Activated naive CD4-positive, alpha-beta T cell treated with anti-CD3 and anti-CD28 coated beads, Interleukin-2, amount 50 U/mL, for 24 hours (primary cell): Measurements from ENCODE around the gene CDC42SE2.
A peak's percentile ranks its signal among the peaks of the same experiment; 100 is the strongest.
"Not testable (repeated sequence)": the region's sequence is repeated elsewhere in the genome, so short reads cannot be mapped to it uniquely, and the experiment has no call there.

Experiments
- H3K27ac Mint-ChIP-seq: one replicate; pipeline ENCODE4 v1.8.0; 2021; ENCODE audit warnings: mild to moderate bottlenecking, mixed read lengths
- H3K27me3 Mint-ChIP-seq: one replicate; pipeline ENCODE4 v1.8.0; 2021; ENCODE audit warnings: mixed read lengths
- H3K36me3 Mint-ChIP-seq: one replicate; pipeline ENCODE4 v1.8.0; 2021; ENCODE audit warnings: mixed read lengths
- H3K4me1 Mint-ChIP-seq: one replicate; pipeline ENCODE4 v1.8.0; 2021; ENCODE audit warnings: mixed read lengths
- H3K4me3 Mint-ChIP-seq: one replicate; pipeline ENCODE4 v1.8.0; 2021; ENCODE audit warnings: mild to moderate bottlenecking, mixed read lengths
- H3K9me3 Mint-ChIP-seq: one replicate; pipeline ENCODE4 v1.8.0; 2021; ENCODE audit warnings: mixed read lengths

The CDC42SE2 gene

DNA sequence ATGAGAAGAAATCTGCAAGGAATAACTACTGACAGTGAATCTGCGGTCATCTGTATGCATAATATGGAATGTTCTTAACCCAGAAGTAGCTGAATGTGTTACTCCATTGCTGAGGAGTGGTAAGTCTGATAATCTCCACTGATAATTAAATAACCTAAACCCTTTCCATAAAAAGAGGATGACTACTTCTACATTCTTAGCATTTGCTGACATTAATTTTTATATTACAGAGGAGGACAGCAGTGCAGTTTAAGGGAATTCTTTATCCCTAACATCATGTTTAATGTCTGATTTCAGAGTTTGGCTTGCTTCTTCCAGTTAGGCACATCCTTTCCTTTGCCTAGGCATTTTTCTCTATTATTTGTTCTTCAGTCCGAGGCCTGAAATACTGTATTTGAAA, 52.2 kb downstream of the CDC42SE2 start:
- Mint-ChIP-seq H3K27ac (peak overlapping the region; percentile 77), H3K9me3 (no peaks in the 10 kb centered on the region), H3K27me3 (no peaks in the 10 kb centered on the region), H3K4me1 (peaks cover 79% of the 10 kb centered on the region), H3K36me3 (peaks cover 25% of the 10 kb centered on the region), H3K4me3 (no peak overlapping the region)

DNA sequence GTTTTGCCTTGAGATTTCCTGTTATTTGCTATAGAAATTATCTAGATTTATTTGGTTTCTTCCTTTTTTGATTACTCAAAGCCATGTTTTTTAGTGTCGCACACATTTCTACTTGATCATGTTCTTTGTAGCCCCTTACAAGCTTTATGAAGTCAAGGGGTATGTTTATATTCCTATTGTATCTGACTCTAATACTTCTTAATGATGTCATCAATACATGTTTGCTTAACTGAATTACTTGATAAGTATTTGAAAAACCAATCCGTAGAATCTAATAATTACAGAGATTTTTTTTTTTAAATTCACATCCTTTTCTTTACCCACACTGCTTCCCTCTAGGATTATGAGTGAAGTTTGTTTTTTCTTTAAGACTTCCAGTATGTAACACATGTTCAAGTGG, 53.0 kb downstream of the CDC42SE2 start:
- Mint-ChIP-seq H3K27ac (peak overlapping the region; percentile 71), H3K36me3 (peaks cover 29% of the 10 kb centered on the region), H3K4me1 (peaks cover 77% of the 10 kb centered on the region), H3K27me3 (no peaks in the 10 kb centered on the region), H3K9me3 (no peaks in the 10 kb centered on the region), H3K4me3 (no peak overlapping the region)

DNA sequence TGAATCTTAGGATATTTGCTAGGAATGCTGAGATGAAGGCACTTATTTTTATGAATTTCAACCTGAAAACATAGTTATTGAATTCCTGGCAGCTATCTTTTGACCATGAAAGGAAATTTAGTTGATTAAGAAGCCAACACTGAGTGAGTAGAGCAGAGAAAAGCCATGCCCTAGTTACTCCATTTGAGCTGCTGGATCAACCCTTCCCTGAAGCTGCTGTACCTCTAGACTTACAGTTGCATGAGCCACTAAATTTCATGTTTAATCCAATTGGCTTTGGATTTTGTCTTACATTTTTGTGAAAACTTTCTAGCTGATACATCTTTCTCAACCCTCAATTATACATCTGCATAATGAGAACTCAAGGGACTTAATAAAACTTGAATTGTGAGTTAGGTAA, 54.6 kb downstream of the CDC42SE2 start:
- Mint-ChIP-seq H3K36me3 (peaks cover 26% of the 10 kb centered on the region), H3K4me1 (peaks cover 74% of the 10 kb centered on the region), H3K4me3 (no peak overlapping the region), H3K27ac (no peak overlapping the region), H3K27me3 (no peaks in the 10 kb centered on the region), H3K9me3 (no peaks in the 10 kb centered on the region)

DNA sequence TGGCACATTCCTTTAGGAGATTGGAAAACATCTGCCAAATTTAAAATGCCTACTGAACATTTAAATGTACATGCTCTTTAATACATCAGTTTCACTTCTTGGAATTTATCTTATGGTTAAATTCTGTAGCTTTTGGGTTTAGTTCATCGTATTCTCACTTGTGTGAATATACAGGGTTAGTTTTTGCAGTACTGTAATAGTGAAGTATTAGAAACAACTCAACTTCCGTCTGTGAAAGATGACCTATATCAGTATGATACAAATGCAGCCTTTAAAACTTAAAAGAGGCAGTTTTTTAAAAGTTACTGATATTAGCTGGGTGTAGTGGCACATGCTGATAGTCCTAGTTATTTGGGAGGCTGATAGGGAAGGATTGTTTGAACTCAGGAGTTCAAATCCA, 57.2 kb downstream of the CDC42SE2 start:
- Mint-ChIP-seq H3K4me3 (peak overlapping the region; percentile 39), H3K27ac (peak overlapping the region; percentile 79), H3K36me3 (peaks cover 28% of the 10 kb centered on the region), H3K9me3 (no peaks in the 10 kb centered on the region), H3K27me3 (no peaks in the 10 kb centered on the region), H3K4me1 (peaks cover 73% of the 10 kb centered on the region)

DNA sequence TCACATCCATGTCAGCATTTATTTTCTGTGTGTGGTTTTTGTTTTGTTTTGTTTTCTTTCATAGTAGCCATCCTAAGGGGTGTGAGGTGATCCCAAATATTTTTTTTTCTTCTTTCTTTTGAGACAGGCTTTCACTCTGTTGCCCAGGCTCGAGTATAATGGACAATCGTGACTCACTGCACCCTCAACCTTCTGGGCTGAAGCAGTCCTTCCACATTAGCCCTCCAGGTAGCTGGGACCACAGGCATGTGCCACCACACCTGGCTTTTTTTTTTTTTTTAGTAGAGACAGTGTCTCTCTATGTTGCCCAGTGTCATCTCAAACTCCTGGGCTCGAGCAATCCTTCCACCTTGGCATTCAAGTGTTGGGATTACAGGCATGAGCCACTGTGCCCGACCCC, 59.1 kb downstream of the CDC42SE2 start:
- peaks cover 20% of the 10 kb centered on the region for H3K36me3 Mint-ChIP-seq
- peak overlapping the region; percentile 1 for H3K4me3 Mint-ChIP-seq
- H3K27ac Mint-ChIP-seq, result no peak overlapping the region
- no peaks in the 10 kb centered on the region for H3K27me3 Mint-ChIP-seq
- H3K4me1 Mint-ChIP-seq, result peaks cover 72% of the 10 kb centered on the region
- H3K9me3 Mint-ChIP-seq, result no peaks in the 10 kb centered on the region

DNA sequence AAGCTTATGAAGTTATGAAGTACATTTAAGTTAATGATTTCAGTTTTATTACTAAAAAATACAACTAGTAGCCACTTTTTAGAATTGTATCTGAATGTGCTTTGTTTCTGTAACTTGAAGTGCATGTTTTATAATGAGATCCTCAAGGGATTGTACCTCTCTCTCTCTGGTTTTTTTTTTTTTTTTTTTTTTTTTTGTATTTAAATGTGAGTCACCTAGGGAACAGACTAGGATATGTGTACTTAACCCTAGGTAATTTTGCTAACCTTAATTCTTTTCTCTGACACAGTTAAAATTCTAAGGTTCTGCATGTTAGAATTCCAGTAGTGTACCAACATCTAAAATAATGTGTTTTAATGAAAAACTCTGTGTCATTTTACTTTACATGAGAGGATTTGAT, 59.5 kb downstream of the CDC42SE2 start:
- Mint-ChIP-seq H3K9me3 (peaks cover 2% of the 10 kb centered on the region), H3K36me3 (peaks cover 23% of the 10 kb centered on the region), H3K4me1 (peaks cover 75% of the 10 kb centered on the region), H3K27me3 (no peaks in the 10 kb centered on the region), H3K4me3 (peak overlapping the region; percentile 57), H3K27ac (peak overlapping the region; percentile 55)

DNA sequence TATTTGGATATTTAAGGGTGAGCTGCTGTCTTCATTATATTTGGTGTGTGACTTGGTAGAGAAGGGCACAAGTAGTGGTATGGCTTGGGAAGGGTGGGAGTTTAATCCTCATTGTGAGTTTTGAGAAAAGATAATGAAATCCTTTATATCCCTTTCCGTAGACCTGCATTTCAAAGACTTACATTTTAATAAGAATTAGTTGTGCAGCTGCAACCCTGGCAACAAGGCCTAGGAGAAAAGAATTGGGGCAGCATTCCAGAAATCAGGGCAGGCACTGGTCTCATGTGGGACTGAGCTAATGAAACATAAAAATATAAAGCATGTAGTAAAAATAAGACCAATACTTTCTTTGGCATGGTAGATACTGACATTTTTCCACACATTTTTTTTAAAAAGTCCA, 60.5 kb downstream of the CDC42SE2 start:
- H3K4me1 Mint-ChIP-seq, result peaks cover 84% of the 10 kb centered on the region
- H3K9me3 Mint-ChIP-seq, result peaks cover 4% of the 10 kb centered on the region
- peaks cover 26% of the 10 kb centered on the region for H3K36me3 Mint-ChIP-seq
- peak overlapping the region; percentile 63 for H3K27ac Mint-ChIP-seq
- H3K4me3 Mint-ChIP-seq, result no peak overlapping the region
- H3K27me3 Mint-ChIP-seq, result no peaks in the 10 kb centered on the region

DNA sequence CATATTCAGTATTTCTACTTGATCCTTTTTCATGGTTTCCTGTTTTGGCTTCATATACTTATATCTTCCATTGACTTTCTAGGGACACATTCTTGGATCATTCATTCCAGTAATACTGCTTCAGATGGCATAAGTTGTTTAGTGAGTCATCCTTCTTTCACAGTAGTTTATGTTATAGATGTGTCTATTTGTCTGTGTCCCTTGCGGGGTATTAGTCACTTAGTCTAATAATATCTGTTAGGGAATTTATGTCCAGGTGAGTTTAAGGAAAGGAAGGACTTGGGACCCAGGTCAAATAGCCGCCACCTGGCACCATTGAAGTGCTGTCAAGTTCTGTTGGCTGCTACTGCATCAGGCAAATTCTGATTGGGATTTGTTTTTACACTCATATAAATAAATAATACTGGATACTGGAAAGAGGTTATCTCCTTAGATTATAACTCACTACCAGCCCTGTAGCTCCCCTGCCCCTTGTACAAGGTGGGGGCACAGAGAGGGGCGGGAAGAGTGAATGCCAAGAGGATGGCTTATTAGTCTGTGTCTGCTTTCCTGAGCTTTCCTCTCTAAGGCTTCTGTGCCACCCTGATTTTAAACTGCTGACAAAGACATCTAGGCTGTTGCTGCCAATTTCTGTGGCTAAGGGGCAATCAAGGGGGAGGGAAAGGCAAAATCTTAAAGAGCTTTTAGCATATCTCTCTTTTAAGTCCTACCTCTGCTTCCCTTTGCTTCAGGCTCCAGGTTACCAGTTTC, 64.9 kb downstream of the CDC42SE2 start:
- H3K27me3 Mint-ChIP-seq, result no peaks in the 10 kb centered on the region
- H3K27ac Mint-ChIP-seq, result peak overlapping the region; percentile 97
- H3K9me3 Mint-ChIP-seq, result peaks cover 4% of the 10 kb centered on the region
- peaks cover 86% of the 10 kb centered on the region for H3K4me1 Mint-ChIP-seq
- peak overlapping the region; percentile 67 for H3K4me3 Mint-ChIP-seq
- H3K36me3 Mint-ChIP-seq, result peaks cover 25% of the 10 kb centered on the region

DNA sequence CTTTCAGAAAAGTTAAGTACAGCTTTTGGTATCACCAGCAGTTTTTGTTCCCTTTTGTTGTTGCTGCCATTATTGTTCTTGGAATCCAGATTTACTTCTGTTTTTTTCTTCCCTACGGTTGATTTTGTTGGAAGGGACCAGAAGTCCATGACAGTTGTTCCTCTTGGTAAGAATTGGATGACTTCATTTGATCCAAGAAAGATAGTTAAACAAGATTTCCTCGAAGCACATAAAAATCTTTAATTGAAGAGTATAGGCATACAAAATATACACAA, 65.4 kb downstream of the CDC42SE2 start:
- peaks cover 86% of the 10 kb centered on the region for H3K4me1 Mint-ChIP-seq
- peaks cover 4% of the 10 kb centered on the region for H3K9me3 Mint-ChIP-seq
- no peak overlapping the region for H3K4me3 Mint-ChIP-seq
- H3K27me3 Mint-ChIP-seq, result no peaks in the 10 kb centered on the region
- peak overlapping the region; percentile 97 for H3K27ac Mint-ChIP-seq
- peaks cover 25% of the 10 kb centered on the region for H3K36me3 Mint-ChIP-seq

DNA sequence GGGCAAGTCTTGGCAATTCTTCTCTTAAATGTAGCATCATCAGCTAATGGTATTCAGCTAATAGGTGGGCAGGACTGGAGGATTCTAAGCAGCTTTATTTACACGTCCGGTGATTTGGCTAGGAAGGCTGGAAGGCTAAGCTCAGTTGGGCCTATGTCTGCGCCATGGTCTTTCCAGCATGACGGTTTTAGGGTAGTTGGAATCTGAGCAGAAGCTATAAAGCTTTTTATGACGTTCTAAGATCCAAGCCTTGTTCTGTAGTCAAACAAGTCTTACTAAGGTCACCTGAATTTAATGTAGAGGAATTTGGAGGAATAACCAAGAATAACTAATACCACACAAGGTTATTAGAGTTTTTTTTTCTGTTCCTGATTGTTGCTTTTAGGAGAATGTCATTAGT, 66.2 kb downstream of the CDC42SE2 start:
- Mint-ChIP-seq H3K27ac (peak overlapping the region; percentile 87), H3K36me3 (peaks cover 31% of the 10 kb centered on the region), H3K4me1 (peaks cover 86% of the 10 kb centered on the region), H3K27me3 (no peaks in the 10 kb centered on the region), H3K4me3 (peak overlapping the region; percentile 33), H3K9me3 (peaks cover 4% of the 10 kb centered on the region)

DNA sequence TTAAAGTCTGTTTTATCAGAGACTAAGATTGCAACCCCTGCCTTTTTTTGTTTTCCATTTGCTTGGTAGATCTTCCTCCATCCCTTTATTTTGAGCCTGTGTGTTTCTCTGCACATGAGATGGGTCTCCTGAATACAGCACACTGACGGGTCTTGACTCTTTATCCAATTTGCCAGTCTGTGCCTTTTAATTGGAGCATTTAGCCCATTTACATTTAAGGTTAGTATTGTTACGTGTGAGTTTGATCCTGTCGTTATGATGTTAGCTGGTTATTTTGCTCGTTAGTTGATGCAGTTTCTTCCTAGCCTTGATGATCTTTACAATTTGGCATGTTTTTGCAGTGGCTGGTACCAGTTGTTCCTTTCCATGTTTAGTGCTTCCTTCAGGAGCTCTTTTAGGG, 71.9 kb downstream of the CDC42SE2 start:
- Mint-ChIP-seq H3K4me3 (peak overlapping the region; percentile 2), H3K4me1 (peaks cover 84% of the 10 kb centered on the region), H3K27ac (peak overlapping the region; percentile 87), H3K36me3 (peaks cover 40% of the 10 kb centered on the region)
- H3K9me3 Mint-ChIP-seq, H3K27me3 Mint-ChIP-seq: not testable (repeated sequence)

DNA sequence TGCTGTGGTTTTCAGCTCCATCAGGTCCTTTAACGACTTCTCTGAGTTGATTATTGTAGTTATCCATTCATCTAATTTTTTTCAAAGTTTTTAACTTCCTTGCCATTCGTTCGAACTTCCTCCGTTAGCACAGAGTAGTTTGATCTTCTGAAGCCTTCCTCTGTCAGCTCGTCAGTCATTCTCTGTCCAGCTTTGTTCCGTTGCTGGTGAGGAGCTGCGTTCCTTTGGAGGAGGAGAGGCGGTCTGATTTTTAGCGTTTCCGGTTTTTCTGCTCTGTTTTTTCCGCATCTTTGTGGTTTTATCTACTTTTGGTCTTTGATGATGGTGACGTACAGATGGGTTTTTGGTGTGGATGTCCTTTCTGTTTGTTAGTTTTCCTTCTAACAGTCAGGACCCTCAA, 72.9 kb downstream of the CDC42SE2 start:
- Mint-ChIP-seq H3K27ac (peak overlapping the region; percentile 30), H3K36me3 (peaks cover 46% of the 10 kb centered on the region), H3K4me1 (peaks cover 94% of the 10 kb centered on the region), H3K4me3 (peak overlapping the region; percentile 41)
- not testable (repeated sequence) for H3K9me3 Mint-ChIP-seq, H3K27me3 Mint-ChIP-seq

DNA sequence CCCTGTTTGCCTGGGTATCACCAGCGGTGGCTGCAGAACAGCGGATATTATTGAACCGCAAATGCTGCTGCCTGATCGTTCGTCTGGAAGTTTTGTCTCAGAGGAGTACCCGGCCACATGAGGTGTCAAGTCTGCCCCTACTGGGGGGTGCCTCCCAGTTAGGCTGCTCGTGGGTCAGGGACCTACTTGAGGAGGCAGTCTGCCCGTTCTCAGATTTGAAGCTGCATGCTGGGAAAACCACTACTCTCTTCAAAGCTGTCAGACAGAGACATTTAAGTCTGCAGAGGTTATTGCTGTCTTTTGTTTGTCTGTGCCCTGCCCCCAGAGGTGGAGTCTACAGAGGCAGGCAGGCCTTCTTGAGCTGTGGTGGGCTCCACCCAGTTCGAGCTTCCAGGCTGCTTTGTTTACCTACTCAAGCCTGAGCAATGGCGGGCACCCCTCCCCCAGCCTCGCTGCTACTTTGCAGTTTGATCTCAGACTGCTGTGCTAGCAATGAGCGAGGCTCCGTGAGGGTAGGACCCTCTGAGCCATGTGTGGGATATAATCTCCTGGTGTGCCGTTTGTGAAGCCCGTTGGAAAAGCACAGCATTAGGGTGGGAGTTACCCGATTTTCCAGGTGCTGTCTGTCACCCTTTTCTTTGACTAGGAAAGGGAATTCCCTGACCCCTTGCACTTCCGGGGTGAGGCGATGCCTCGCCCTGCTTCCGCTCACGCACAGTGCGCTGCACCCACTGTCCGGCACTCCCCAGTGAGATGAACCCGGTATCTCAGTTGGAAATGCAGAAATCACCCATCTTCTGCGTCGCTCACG, 73.6 kb downstream of the CDC42SE2 start:
- H3K4me3 Mint-ChIP-seq, H3K27me3 Mint-ChIP-seq, H3K9me3 Mint-ChIP-seq: not testable (repeated sequence)
- H3K36me3 Mint-ChIP-seq, result peaks cover 46% of the 10 kb centered on the region
- peak overlapping the region; percentile 80 for H3K27ac Mint-ChIP-seq
- peaks cover 88% of the 10 kb centered on the region for H3K4me1 Mint-ChIP-seq

DNA sequence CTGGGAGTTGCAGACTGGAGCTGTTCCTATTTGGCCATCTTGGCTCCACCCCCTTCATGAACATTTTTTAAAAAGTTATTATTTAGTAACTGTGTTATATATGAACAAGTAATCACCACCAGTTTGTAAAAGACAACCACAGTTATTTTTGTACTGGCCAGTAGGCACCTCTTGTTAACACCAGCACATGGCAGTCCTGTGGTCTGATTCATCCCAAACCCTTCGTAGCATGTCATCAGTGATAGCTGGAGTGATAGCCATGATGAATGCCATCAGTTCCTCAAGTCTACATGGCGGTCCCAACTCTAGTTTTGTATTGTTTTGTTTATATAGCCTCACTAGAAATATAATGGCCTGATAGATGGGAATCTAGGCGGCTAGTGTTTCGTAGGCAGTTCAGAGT, 74.2 kb downstream of the CDC42SE2 start:
- Mint-ChIP-seq H3K36me3 (peaks cover 45% of the 10 kb centered on the region), H3K4me1 (peaks cover 87% of the 10 kb centered on the region), H3K4me3 (no peak overlapping the region), H3K27ac (peak overlapping the region; percentile 80), H3K27me3 (no peaks in the 10 kb centered on the region), H3K9me3 (no peaks in the 10 kb centered on the region)

DNA sequence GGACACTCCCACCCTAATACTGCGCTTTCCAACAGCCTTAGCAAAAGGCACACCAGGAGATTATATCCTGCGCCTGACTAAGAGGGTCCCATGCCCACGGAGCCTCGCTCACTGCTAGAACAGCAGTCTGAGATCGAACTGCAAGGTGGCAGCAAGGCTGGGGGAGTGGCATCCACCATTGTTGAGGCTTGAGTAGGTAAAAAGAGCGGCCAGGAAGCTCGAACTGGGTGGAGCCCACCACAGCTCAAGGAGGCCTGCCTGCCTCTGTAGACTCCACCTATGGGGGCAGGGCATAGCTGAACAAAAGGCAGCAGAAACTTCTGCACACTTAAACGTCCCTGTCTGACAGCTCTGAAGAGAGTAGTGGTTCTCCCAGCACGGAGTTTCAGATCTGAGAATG, 80.4 kb downstream of the CDC42SE2 start:
- Mint-ChIP-seq H3K4me1 (peaks cover 91% of the 10 kb centered on the region), H3K27ac (peak overlapping the region; percentile 92), H3K36me3 (peaks cover 58% of the 10 kb centered on the region)
- not testable (repeated sequence) for H3K9me3 Mint-ChIP-seq, H3K27me3 Mint-ChIP-seq, H3K4me3 Mint-ChIP-seq

DNA sequence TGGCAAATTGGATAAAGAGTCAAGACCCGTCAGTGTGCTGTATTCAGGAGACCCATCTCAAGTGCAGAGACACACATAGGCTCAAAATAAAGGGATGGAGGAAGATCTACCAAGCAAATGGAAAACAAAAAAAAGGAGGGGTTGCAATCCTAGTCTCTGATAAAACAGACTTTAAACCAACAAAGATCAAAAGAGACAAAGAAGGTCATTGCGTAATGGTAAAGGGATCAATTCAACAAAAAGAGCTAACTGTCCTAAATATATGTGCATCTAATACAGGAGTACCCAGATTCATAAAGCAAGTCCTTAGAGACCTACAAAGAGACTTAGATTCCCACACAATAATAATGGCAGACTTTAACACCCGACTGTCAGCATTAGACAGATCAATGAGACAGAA, 82.4 kb downstream of the CDC42SE2 start:
- H3K27ac Mint-ChIP-seq, result peak overlapping the region; percentile 94
- H3K27me3 Mint-ChIP-seq, H3K4me3 Mint-ChIP-seq, H3K9me3 Mint-ChIP-seq: not testable (repeated sequence)
- H3K36me3 Mint-ChIP-seq, result peaks cover 54% of the 10 kb centered on the region
- peaks cover 77% of the 10 kb centered on the region for H3K4me1 Mint-ChIP-seq
